ENCODE results near the gene RIMBP2. TPM values are rescaled to one million over a fixed set of nuclear protein-coding genes. Genes with fewer than 3 reads are reported as not detected.

Gene RIMBP2
- total RNA-seq, result under 0.01 TPM in 2 replicates

GRCh38 chr12:130715998-130716968 lies at the start of gene RIMBP2:
TSS of gene RIMBP2 (minus strand) at chr12:130716299. CDS start at chr12:130479013, 237,286 bp downstream.

Other genes starting within 250 kb of the RIMBP2 start
- 26.3 and 30.3 TPM in 2 replicates for gene STX2, start 123.0 kb upstream of the RIMBP2 start, total RNA-seq
- gene RAN, start 155.8 kb upstream of the RIMBP2 start, total RNA-seq, result 496 and 952 TPM in 2 replicates
- gene ADGRD1, start 237.6 kb upstream of the RIMBP2 start, total RNA-seq, result 0.47 and 10.8 TPM in 2 replicates